ENCODE results near the gene PFKFB3.
A peak's percentile ranks its signal among the peaks of the same experiment; 100 is the strongest.
"Not testable (repeated sequence)": the region's sequence is repeated elsewhere in the genome, so short reads cannot be mapped to it uniquely, and the experiment has no call there.

PFKFB3 gene

GRCh38 chr10:6202684-6203330, at the start of gene PFKFB3:
Gene PFKFB3, plus strand, starts transcription at chr10:6202932. Its CDS starts 329 bp downstream, at chr10:6203261.
- DNase-seq: peak; percentile 91

- no peak for DNase-seq
These were observed 48.9 kb upstream of the PFKFB3 start for GRCh38 chr10:6153845-6154244.

- DNase-seq: no peak
These were observed 48.2 kb upstream of the PFKFB3 start for GRCh38 chr10:6154566-6154965.

GRCh38 chr10:6158276-6158675, 44.5 kb upstream of the PFKFB3 start:
- DNase-seq: no peak

- DNase-seq: no peak
These were observed 40.8 kb upstream of the PFKFB3 start for GRCh38 chr10:6161921-6162320.

- no peak for DNase-seq
These were observed 40.0 kb upstream of the PFKFB3 start for GRCh38 chr10:6162589-6163356.

GRCh38 chr10:6163364-6164270, 39.1 kb upstream of the PFKFB3 start:
- DNase-seq: peak; percentile 94

GRCh38 chr10:6164271-6165095, 38.2 kb upstream of the PFKFB3 start:
- no peak for DNase-seq

GRCh38 chr10:6165221-6165725, 37.5 kb upstream of the PFKFB3 start:
- no peak for DNase-seq

GRCh38 chr10:6165933-6166332, 36.8 kb upstream of the PFKFB3 start:
- DNase-seq: not testable (repeated sequence)

GRCh38 chr10:6167456-6167855, 35.3 kb upstream of the PFKFB3 start:
- no peak for DNase-seq

GRCh38 chr10:6168084-6168483, 34.6 kb upstream of the PFKFB3 start:
- DNase-seq: no peak

GRCh38 chr10:6170638-6171037, 32.1 kb upstream of the PFKFB3 start:
- DNase-seq: no peak

GRCh38 chr10:6171881-6172695, 30.6 kb upstream of the PFKFB3 start:
- peak; percentile 22 for DNase-seq

- peak; percentile 60 for DNase-seq
These were observed 29.5 kb upstream of the PFKFB3 start for GRCh38 chr10:6173203-6173602.

- no peak for DNase-seq
These were observed 28.4 kb upstream of the PFKFB3 start for GRCh38 chr10:6174201-6174874.

- DNase-seq: no peak
These were observed 27.2 kb upstream of the PFKFB3 start for GRCh38 chr10:6175329-6176055.

- DNase-seq: no peak
These were observed 26.0 kb upstream of the PFKFB3 start for GRCh38 chr10:6176691-6177231.

- no peak for DNase-seq
These were observed 24.9 kb upstream of the PFKFB3 start for GRCh38 chr10:6177880-6178281.

GRCh38 chr10:6178581-6178980, 24.2 kb upstream of the PFKFB3 start:
- no peak for DNase-seq

Data from stimulated activated CD4-positive, alpha-beta T cell treated with anti-CD3 and anti-CD28 coated beads, Interleukin-4, amount 100 ng/mL, for 1 hour (primary cell).